Dedifferentiated amniotic fluid mesenchymal stem cell (primary cell): ENCODE data around the gene WWC1.
"Not testable (repeated sequence)": the region's sequence is repeated elsewhere in the genome, so short reads cannot be mapped to it uniquely, and the experiment has no call there.

Source experiments
- DNase-seq: peaks from one replicate; pipeline ENCODE4 v3.0.0-alpha.2; 2016; ENCODE audit errors: extremely low spot score

WWC1 gene

DNA sequence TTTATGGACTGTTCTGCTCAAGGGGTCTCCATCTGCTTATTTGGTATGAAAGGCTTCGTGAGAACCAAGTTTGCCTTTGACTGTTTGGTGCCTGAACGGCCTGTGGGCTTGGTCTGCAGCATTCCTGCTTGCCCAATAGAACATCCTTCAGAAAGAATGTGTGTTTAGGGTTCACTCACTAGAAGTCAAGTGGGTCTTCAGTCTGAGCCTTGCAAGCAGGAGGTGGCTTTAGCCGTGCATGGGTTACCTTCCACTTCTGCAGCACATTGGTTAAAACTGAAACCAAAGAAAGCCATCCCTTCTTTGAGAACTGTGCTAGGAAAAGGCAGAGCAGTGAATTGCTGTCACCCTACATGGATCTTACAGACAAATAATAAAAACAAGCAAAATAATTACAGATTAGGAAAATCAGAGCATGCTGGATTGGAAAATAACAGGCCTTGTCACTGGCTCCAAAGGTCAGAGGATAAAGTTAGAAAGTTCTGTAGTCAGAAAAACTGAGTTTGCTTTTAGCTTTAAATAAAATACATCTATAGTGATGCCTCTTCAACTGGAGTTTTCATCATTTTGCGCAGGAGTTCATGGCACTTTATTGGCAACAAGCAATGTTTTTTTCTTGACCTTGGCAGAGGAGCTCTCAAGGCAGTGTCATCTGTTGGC, 16.6 kb downstream of the WWC1 start:
- no peak for DNase-seq

DNA sequence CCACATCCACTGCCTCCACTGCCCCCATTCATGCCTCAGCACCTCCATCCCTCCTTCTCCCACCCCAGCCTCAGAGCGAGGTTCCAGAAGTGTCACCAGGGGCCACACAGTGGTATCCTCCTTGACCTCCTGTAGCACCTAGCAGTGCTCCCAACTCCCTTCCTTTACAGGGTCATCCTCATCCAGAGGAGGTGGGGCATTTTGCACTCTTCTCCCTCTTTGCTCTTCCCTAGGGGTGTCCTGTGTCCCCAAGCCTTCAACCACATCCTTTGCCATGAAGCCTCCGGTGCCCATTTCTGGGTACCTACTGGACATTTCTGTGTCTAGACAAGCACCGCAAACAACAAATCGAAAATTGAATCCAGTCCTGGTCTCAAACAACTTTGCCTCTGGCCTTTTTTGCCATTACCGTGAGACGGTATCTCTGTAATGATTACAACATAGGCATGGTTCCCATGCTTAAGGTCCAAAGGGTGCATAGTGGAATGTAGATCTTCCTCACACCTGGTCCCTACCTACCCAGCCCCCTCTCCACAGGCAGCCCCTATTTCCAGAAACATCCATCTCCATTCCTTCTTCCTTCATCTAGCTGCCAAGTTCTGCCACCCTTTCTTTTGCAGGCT, 17.6 kb downstream of the WWC1 start:
- no peak for DNase-seq

DNA sequence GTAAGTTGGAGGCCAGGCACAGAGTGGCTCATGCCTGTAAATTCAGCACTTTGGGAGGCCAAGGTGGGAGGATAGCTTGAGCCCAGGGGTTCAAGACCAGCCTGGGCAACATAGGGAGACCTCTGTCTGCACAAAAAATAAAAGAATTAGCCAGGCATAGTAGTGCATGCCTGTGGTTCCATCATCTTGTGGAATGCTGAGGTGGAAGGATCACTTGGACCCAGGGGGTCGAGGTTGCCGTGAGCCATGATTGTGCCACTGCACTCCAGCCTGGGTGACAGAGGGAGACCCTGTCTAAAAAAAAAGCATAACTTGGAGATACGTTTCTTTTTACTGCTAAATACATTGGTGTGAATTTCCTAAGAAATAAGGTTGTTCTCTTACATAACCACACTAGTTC, 19.1 kb downstream of the WWC1 start:
- DNase-seq: not testable (repeated sequence)

DNA sequence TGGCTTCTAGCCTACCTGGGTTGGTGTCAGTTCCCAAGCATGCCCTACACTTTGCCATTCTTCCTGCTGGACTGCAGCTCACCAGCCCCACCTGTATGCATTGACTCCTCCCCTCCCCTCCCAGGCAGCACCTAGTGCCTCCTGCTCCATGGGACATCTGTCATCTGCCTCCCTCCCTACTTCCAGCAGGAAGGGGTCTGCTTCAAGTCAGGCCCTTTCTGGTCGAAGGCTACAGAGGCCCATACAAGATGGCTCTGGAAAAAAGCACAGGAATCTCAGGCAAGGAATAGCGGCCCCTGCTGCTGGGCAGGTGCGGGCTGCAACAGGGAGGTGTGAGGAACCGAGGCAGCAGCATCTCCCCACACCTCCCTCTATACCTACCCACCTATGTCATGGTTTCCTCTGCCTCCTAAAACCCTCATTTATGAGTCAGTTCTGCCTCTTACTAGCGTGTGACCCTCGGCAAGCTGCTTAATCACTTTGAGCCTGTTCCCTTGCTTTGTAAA, 19.7 kb downstream of the WWC1 start:
- DNase-seq: no peak

DNA sequence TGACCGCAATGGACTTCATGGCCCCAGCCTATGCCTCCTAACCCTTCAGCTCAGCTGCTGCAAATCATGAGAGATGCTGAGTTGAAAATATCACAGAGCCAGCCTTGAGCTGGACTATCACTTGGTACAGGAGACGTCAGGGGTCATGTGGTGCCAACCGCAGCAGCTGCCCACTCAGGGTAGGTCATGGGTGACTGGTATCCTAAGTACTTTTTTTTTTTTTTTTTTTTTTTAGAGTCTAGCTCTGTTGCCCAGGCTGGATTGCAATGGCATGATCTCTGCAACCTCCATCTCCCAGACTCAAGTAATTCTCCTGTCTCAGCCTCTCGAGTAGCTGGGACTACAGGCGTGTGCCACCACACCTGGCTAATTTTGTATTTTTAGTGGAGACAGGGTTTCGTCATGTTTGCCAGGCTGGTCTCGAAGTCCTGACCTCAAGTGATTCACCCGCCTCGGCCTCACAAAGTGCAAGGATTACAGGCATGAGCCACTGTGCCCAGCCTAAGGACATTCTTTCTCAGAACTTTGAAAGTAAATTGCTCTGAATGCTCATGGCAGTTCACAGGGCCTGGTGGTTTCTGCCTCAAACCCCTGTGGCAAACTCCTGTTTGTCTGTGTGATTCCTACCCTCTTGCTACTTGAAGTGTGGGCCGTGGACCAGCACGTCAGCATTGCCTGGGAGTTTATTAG, 21.3 kb downstream of the WWC1 start:
- no peak for DNase-seq

DNA sequence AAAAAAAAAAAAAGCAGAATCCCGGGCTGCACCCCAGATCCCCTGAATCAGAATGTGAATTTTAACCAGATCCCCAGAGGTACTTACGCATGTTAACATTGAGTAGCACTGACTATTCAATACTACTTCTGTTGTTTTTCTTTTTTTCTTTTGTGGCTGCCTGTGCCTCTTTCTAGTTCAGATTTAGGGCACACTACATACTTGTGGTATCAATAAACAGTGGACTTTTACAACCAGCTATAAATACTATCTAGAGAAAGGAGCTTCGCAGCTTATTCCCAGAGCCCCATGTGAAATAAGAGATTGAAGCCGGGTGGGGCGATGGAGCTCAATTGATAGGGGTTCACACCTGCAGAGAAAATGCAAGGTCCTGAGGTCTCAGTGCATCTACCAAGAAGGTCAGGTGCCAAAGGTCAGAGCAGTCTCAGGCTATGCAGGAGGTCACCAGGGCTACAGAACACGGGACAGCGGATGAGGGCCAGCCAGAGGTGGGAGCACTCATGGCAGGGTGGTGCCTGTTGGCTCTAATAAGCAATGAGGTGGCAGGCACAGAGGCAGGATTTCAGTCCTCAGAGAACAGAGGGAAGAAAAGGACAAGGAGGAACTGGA, 22.3 kb downstream of the WWC1 start:
- no peak for DNase-seq

DNA sequence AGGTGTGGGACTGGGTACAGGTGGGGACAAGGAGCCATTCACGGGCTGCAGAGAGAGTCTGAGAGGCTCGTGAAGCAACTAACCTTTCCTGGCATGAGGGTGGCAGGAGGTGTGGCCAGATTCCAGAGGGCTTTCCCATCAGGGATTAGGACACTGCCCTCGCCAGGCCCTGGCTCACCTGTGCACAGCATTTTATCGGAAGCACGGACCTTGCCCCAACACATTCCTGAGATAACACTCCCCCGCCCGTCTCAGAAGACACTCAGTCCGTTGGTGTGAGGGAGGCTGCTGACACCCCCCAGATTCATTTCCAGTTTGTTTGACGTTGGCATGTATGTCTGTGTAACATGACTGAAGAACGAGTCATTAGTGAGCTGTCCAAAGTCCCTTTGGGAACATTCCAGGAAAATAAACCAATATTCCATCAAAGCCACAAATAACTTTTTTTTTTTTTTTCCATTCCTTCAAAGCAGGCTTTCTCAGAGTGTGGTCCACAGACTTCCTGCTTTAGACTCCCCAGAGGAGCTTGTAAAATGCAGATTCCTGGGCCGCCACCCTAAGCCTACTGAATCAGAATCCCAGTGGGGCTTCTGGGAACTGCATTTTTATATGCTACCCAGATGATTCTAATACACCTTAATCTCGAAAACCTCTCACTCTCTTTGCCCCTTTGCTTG, 23.4 kb downstream of the WWC1 start:
- DNase-seq: no peak

DNA sequence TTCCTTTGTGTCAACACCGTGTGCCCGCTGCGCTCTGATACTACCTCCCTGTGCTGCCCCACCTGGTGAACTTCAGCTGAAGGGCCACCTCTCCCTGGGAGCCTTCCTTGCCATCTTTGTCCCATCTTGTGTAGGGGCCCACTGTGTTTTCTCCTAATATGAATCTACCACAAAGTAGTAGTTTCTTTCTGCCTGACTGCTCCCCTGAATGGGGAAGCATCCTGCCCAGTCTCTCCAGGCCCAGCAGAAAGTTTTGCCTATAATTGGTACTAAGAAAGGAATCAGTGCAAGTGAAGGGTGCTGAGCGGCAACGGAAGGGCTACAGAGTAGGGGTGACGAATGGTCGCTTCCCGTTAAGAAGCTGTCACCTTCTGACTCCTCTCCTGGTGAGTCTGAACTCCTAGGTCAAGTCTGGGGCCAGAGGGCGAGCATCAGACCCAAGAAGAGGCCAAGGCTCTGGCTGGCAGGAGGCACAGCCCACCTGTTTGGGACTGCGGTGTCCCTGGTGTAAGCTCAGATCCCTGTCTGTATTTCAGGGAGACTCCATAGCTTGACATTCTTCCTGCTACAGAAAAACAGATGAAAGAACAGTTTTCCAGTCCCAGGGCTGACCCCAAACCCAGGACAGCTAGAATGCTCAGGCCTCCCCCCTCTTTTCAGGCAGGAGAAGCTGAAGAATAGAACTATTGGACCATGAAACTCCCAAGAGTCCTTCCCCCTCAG, 24.1 kb downstream of the WWC1 start:
- DNase-seq: no peak

DNA sequence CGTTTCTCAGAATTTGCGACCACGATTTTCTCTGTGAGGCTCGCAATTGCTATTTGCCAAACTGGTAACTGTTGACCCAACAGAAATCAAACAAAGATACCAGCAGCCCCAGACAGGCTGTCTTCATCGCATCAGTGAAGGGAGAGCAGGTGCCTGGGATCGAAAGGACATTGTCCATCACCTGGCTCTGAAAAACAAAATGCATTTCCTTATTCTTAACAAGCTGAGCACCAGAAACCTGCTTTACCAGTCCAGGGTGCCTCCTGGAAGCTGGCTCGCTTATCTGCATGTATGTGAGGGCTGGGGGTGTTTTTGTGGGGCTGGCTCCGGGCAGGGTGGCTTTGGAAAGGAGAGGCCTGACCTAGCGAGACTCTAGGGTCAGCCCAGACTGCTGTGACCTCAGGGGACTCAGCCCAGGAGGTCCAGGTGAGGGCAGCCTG, 24.7 kb downstream of the WWC1 start:
- no peak for DNase-seq

DNA sequence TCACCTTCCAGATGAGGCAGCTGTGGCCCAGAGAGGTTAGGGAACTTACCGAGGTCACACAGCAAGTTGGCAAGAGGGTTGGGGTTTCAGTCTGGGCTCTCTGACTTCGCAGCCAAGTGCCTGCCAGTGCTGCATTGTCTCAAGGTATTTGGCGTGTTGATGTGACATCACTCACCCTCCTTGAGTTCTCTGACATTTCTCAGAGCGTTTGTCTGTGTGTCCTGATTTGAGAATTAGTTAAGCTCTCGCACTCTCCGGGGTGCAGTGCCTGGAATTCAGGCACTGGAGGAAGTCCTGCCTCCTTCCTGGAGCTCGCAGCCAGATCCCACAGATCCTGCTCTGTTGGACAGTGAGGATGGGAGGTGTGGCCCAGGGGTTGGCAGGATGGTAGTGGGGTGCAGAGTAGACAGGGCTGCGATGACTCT, 25.7 kb downstream of the WWC1 start:
- no peak for DNase-seq

DNA sequence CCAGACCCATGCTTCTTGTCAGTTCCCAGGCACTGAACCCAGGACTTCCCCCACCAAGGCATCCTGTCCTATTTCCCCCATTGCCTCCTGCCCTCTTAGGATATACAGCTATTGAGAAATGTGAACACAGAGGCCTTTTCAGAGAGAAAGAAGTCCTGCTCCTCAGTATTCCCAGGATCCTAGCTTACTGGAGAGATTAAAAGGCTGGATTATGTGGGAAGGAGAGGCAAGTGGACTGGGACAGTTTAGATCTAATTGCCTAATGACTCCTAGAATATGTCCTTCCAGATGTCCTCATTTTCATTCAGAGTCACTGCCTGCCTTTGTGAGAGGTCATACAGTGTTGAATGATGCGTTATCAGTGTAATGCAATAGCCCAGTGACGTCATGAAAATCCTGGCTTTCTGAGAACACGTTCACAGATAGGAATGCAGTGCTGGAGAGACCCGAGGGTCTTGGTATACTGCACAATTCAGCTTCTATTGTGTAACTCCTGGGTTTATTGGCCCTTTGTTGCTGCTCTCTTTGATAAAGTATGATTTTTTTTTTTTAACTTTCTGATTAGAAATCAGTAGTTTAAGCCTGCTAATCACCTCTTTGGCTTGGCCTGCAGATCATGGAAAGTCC, 26.2 kb downstream of the WWC1 start:
- DNase-seq: peak; percentile 20

DNA sequence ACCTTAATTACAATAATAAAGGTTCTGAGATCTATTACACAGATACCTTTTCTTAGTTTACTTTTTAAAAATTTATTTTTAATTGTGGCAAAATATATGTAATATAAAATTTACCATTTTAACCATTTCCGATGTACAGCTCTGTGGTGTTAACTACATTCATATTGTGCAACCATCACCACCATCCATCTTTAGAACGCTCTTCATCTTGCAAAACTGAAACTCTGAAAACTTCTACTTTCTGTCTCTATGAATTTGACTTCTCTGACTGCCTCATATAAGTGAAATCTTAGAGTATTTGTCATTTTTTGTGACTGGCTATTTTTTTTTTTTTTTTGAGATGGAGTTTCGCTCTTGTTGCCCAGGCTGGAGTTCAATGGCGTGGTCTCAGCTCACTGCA, 26.8 kb downstream of the WWC1 start:
- DNase-seq: no peak

DNA sequence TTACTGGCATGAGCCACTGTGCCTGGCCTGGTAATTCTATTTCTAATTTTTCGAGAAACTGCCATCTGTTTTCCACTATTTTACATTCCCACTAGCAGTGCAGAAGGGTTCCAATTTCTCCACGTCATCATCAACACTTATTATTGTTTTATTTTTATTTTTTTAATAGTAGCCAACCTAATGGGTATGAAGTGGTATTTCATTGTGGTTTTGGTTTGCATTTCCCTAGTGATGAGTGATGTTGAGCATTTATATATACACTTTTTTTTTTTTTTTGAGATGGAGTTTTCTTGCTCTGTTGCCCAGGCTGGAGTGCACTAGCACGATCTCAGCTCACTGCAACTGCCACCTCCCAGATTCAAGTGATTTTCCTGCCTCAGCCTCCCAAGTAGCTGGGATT, 28.3 kb downstream of the WWC1 start:
- no peak for DNase-seq

DNA sequence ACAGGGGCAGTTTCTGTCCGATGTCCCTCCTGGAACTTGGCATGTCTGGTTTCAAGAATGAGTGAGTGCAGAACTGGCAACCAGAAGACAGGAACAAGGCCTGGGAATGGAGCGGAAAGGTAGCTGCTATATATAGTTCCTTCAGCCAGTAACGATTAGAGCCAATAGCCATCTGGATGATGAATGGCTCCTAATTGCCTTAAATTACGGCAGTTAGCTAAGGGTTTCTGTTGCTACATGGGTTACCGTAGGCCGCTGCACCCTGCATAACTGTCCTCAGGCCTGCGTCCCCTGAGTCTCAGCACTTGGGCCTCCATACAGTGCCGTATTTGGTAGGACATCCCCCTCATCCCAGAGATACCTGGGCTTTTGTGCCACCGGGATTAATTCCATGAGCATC, 29.4 kb downstream of the WWC1 start:
- DNase-seq: no peak

DNA sequence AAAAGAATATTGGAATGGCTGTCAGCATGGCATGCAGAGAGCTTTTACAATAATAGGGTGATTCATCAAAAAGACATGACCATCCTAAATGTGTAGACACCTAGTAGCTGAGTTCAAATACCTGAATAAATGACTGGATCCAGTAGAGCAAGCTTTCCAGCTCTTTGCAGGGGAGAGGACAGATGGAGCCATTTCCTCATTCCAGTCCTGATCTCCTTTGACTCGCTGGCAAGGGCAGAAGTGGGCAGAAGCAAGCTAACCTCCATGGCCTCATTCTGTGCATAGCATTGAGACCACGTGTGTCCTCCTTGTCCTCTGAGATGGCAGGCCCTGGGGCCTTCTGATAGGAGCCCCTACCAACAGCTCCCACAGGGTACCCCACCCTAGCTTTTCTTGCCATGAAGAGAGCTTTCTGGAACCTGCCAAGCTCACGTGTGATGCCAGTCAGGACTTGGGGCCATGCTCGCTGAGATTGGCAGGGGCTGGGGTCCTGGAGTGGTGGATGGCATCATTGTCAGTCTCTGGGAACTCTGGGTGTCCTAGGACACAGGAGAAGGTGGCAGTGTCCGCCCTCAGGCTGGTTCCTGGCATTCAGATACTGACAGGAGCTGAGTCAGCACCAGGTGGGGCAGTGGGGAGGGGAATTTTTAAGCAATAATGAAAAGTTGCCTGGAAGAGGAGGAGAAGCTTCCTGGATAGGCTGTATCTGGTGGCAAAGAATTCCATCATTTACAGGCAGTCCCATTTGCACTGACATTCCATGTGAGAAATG, 33.6 kb downstream of the WWC1 start:
- no peak for DNase-seq

DNA sequence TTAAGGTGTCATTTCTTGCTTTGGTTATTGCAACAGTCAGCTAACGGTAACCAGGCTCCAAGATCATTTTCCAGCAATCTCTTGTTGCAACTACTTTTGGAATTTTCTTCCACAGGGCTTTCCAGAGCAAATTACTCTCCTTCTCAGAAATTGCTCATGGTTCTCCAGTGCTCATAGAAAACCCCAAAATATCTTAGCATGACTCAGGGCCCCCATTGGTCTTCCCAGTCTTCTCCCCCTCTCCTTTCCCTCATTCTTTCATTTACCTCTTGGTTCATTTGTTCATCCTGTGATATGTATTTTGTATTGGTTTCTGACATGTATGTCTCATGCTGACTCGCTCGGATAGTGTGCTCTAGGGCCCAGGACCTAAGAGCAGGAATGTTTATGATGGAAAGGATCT, 35.6 kb downstream of the WWC1 start:
- no peak for DNase-seq

DNA sequence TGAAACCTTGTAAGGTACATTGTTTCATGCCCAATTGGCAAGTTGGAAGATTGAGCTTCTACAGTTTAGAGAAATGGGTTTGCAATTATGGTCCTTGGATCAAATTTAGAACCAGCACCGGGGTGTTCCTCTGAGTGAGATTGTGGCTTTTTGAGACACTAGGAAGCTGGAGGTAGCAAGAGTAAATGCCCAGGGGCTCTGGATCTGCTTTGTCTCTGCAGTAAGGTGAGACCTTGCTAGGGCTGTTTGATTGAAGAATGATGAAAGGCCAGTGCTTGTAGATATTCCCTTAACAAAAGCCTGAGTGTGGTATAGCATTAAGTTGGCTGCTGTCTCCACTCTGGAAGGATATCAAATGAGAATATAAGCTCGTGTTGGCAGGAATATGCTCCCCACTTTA, 36.0 kb downstream of the WWC1 start:
- no peak for DNase-seq

DNA sequence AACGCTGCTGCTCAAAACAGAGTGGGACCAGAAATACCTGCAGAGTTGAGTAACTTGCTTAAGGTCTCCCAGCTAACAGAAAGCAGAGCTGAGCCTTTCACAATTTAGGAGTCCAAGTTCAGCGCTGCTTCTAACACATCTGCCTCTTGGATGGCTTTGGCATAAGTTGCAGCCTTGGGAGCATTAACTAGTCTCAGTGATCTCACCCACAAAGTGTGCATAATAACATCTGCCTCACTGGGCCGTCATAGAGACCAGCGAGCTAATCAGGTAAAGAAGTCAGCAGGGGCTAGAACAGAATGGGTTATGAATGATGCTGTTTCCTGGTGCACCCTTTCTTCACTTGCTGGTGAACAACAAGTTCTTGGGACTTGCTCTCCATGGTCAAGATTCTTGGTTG, 36.5 kb downstream of the WWC1 start:
- no peak for DNase-seq

DNA sequence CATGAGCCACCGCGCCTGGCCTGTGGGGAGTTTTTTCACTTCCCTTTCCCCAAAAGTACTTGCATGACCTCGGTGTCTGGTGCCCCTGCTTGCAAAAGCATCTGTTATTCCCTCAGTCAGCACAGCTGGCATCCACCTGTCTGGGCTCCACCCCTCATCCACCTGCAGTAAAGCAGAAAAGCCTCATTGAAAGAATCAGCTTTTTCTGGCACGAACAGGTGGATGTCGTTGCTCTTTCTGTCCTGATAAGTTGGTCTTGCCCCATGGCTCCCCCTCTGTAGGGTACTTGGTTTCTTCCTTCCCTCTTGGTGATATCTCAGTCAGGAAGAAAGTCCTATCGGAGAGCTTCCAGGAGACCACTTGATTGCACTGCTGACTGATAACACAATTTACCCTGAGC, 37.4 kb downstream of the WWC1 start:
- DNase-seq: no peak

DNA sequence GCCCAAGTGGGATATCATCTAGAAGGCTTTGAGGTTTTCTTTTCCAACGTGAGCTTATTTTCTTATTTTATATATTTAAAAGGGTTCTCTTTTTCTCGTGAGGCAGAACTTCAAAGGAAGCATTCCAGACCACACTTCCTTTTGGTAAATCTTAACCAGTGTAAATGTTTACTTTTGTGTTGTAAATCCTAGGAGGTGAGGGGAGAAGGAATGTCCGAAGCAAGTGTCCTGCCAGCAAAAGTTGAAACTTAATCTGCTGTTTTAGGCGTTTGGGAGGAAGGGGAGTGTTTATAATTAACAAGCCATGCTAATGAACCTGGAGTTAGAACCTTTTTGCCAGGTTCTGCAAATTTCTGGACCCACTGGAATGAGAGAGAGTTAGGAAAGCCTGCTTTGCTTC, 37.9 kb downstream of the WWC1 start:
- no peak for DNase-seq
